ENCODE measurements around the gene LRRC2. TPM values are rescaled to one million over a fixed set of nuclear protein-coding genes. Genes with fewer than 3 reads are reported as not detected.

The LRRC2 gene
- total and polyA plus RNA-seq, 9 of the 15 experiments (the other 6 are each of a cell fraction or from before 2014, with no cell fraction given): 0.01 to 0.04 (median 0.03) TPM; not detected in 5

DNA sequence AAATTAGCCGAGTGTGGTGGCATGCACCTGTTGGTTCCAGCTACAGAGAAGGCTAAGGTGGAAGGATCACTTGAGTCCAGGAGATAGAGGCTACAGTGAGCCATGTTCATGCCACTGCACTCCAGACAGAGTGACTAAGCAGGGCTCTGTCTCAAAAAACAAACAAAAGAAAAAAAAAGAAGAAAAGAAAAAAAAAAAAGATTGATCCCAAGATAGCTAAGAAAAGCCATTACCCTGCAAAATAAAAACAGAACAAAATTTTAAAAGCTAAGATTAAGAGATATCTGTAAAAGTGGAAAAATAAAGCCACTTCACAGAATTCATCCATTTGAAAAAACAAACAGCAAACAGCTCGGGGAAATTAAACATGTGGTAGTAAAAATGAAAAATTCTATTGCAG is 23.8 kb downstream of the LRRC2 start (continued):
- TF ChIP-seq, protein P1, sequence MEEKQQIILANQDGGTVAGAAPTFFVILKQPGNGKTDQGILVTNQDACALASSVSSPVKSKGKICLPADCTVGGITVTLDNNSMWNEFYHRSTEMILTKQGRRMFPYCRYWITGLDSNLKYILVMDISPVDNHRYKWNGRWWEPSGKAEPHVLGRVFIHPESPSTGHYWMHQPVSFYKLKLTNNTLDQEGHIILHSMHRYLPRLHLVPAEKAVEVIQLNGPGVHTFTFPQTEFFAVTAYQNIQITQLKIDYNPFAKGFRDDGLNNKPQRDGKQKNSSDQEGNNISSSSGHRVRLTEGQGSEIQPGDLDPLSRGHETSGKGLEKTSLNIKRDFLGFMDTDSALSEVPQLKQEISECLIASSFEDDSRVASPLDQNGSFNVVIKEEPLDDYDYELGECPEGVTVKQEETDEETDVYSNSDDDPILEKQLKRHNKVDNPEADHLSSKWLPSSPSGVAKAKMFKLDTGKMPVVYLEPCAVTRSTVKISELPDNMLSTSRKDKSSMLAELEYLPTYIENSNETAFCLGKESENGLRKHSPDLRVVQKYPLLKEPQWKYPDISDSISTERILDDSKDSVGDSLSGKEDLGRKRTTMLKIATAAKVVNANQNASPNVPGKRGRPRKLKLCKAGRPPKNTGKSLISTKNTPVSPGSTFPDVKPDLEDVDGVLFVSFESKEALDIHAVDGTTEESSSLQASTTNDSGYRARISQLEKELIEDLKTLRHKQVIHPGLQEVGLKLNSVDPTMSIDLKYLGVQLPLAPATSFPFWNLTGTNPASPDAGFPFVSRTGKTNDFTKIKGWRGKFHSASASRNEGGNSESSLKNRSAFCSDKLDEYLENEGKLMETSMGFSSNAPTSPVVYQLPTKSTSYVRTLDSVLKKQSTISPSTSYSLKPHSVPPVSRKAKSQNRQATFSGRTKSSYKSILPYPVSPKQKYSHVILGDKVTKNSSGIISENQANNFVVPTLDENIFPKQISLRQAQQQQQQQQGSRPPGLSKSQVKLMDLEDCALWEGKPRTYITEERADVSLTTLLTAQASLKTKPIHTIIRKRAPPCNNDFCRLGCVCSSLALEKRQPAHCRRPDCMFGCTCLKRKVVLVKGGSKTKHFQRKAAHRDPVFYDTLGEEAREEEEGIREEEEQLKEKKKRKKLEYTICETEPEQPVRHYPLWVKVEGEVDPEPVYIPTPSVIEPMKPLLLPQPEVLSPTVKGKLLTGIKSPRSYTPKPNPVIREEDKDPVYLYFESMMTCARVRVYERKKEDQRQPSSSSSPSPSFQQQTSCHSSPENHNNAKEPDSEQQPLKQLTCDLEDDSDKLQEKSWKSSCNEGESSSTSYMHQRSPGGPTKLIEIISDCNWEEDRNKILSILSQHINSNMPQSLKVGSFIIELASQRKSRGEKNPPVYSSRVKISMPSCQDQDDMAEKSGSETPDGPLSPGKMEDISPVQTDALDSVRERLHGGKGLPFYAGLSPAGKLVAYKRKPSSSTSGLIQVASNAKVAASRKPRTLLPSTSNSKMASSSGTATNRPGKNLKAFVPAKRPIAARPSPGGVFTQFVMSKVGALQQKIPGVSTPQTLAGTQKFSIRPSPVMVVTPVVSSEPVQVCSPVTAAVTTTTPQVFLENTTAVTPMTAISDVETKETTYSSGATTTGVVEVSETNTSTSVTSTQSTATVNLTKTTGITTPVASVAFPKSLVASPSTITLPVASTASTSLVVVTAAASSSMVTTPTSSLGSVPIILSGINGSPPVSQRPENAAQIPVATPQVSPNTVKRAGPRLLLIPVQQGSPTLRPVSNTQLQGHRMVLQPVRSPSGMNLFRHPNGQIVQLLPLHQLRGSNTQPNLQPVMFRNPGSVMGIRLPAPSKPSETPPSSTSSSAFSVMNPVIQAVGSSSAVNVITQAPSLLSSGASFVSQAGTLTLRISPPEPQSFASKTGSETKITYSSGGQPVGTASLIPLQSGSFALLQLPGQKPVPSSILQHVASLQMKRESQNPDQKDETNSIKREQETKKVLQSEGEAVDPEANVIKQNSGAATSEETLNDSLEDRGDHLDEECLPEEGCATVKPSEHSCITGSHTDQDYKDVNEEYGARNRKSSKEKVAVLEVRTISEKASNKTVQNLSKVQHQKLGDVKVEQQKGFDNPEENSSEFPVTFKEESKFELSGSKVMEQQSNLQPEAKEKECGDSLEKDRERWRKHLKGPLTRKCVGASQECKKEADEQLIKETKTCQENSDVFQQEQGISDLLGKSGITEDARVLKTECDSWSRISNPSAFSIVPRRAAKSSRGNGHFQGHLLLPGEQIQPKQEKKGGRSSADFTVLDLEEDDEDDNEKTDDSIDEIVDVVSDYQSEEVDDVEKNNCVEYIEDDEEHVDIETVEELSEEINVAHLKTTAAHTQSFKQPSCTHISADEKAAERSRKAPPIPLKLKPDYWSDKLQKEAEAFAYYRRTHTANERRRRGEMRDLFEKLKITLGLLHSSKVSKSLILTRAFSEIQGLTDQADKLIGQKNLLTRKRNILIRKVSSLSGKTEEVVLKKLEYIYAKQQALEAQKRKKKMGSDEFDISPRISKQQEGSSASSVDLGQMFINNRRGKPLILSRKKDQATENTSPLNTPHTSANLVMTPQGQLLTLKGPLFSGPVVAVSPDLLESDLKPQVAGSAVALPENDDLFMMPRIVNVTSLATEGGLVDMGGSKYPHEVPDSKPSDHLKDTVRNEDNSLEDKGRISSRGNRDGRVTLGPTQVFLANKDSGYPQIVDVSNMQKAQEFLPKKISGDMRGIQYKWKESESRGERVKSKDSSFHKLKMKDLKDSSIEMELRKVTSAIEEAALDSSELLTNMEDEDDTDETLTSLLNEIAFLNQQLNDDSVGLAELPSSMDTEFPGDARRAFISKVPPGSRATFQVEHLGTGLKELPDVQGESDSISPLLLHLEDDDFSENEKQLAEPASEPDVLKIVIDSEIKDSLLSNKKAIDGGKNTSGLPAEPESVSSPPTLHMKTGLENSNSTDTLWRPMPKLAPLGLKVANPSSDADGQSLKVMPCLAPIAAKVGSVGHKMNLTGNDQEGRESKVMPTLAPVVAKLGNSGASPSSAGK (IDR thresholded peaks at IDR 0.05): no peak
- TF ChIP-seq, protein P2, sequence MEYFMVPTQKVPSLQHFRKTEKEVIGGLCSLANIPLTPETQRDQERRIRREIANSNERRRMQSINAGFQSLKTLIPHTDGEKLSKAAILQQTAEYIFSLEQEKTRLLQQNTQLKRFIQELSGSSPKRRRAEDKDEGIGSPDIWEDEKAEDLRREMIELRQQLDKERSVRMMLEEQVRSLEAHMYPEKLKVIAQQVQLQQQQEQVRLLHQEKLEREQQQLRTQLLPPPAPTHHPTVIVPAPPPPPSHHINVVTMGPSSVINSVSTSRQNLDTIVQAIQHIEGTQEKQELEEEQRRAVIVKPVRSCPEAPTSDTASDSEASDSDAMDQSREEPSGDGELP (CRISPR knock-in tag; IDR thresholded peaks at IDR 0.05; ENCODE audit: borderline replicate concordance): no peak
- TF ChIP-seq, protein P3, sequence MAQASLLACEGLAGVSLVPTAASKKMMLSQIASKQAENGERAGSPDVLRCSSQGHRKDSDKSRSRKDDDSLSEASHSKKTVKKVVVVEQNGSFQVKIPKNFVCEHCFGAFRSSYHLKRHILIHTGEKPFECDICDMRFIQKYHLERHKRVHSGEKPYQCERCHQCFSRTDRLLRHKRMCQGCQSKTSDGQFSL (CRISPR knock-in tag; IDR thresholded peaks at IDR 0.05): no peak
- TF ChIP-seq, protein P3 (tag; IDR thresholded peaks at IDR 0.05): no peak
- TF ChIP-seq HDGF (IDR thresholded peaks at IDR 0.05) (peak; percentile 36; the same call in 1 of the 2 replicates), SLC30A9 (CRISPR knock-in tag; IDR thresholded peaks at IDR 0.05) (no peak), NFXL1 (CRISPR knock-in tag; IDR thresholded peaks at IDR 0.05) (no peak)
- TF ChIP-seq, protein P4, sequence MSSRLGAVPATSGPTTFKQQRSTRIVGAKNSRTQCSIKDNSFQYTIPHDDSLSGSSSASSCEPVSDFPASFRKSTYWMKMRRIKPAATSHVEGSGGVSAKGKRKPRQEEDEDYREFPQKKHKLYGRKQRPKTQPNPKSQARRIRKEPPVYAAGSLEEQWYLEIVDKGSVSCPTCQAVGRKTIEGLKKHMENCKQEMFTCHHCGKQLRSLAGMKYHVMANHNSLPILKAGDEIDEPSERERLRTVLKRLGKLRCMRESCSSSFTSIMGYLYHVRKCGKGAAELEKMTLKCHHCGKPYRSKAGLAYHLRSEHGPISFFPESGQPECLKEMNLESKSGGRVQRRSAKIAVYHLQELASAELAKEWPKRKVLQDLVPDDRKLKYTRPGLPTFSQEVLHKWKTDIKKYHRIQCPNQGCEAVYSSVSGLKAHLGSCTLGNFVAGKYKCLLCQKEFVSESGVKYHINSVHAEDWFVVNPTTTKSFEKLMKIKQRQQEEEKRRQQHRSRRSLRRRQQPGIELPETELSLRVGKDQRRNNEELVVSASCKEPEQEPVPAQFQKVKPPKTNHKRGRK (tag; IDR thresholded peaks at IDR 0.05): peak; percentile 50; the same call in 1 of the 2 replicates
- TF ChIP-seq, protein P5, sequence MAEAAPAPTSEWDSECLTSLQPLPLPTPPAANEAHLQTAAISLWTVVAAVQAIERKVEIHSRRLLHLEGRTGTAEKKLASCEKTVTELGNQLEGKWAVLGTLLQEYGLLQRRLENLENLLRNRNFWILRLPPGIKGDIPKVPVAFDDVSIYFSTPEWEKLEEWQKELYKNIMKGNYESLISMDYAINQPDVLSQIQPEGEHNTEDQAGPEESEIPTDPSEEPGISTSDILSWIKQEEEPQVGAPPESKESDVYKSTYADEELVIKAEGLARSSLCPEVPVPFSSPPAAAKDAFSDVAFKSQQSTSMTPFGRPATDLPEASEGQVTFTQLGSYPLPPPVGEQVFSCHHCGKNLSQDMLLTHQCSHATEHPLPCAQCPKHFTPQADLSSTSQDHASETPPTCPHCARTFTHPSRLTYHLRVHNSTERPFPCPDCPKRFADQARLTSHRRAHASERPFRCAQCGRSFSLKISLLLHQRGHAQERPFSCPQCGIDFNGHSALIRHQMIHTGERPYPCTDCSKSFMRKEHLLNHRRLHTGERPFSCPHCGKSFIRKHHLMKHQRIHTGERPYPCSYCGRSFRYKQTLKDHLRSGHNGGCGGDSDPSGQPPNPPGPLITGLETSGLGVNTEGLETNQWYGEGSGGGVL (CRISPR knock-in tag; IDR thresholded peaks at IDR 0.05): no peak
- TF ChIP-seq, protein P6, sequence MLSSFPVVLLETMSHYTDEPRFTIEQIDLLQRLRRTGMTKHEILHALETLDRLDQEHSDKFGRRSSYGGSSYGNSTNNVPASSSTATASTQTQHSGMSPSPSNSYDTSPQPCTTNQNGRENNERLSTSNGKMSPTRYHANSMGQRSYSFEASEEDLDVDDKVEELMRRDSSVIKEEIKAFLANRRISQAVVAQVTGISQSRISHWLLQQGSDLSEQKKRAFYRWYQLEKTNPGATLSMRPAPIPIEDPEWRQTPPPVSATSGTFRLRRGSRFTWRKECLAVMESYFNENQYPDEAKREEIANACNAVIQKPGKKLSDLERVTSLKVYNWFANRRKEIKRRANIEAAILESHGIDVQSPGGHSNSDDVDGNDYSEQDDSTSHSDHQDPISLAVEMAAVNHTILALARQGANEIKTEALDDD (IDR thresholded peaks at IDR 0.05): no peak
